Measurements from ENCODE around the gene ZMIZ1.
"Not testable (repeated sequence)": the region's sequence is repeated elsewhere in the genome, so short reads cannot be mapped to it uniquely, and the experiment has no call there.

Gene ZMIZ1

GRCh38 chr10:79274279-79275104, 205.7 kb downstream of the ZMIZ1 start:
- peaks cover 6% of the 10 kb centered on the region for H3K36me3 ChIP-seq (ENCODE audit: control insufficient read depth, insufficient read depth, low read length)
- no peak overlapping the region for H3K56ac ChIP-seq (ENCODE audit: low read length)
- no peak overlapping the region for H3K4me3 ChIP-seq (ENCODE audit: low read length)
- no peak overlapping the region for H2BK5ac ChIP-seq (ENCODE audit: low read length)
- H3K9ac ChIP-seq (ENCODE audit: low read length): no peak overlapping the region
- no peaks in the 10 kb centered on the region for H3K79me2 ChIP-seq (ENCODE audit: control insufficient read depth, insufficient read depth, low read length)
- H4K5ac ChIP-seq (ENCODE audit: low read length): no peak overlapping the region
- H3K27me3 ChIP-seq (ENCODE audit: insufficient read depth, low read length, poor library complexity): no peaks in the 10 kb centered on the region
- H2BK15ac ChIP-seq (replicated peaks; ENCODE audit: low read depth): no peak overlapping the region
- no peak for DNase-seq
- H2AK5ac ChIP-seq (ENCODE audit: low read length): no peak overlapping the region
- no peak overlapping the region for H4K8ac ChIP-seq (ENCODE audit: low read depth, low read length)
- H3K4ac ChIP-seq (ENCODE audit: low read depth, low read length): no peak overlapping the region
- no CpG with 5 or more reads among the region's 32 CpGs for WGBS (ENCODE audit: extremely low coverage, insufficient coverage, low lambda C conversion rate)
- H3K4me1 ChIP-seq (ENCODE audit: control insufficient read depth, low read depth, low read length): no peaks in the 10 kb centered on the region
- no peak overlapping the region for H2BK120ac ChIP-seq (ENCODE audit: low read depth, low read length)
- peaks cover 8% of the 10 kb centered on the region for H3K79me1 ChIP-seq (ENCODE audit: low read length)
- H3K18ac ChIP-seq (ENCODE audit: low read length): no peak overlapping the region
- no peak overlapping the region for H3K4me2 ChIP-seq (ENCODE audit: low read length)
- no peak overlapping the region for H3K23ac ChIP-seq (ENCODE audit: low read length)
- no peak overlapping the region for H3K27ac ChIP-seq (ENCODE audit: low read depth, low read length)

GRCh38 chr10:79275105-79275430, 206.3 kb downstream of the ZMIZ1 start:
- Histone ChIP-seq H3K79me1 (ENCODE audit: low read length) (peaks cover 8% of the 10 kb centered on the region), H3K18ac (ENCODE audit: low read length) (no peak overlapping the region), H3K56ac (ENCODE audit: low read length) (no peak overlapping the region), H3K4ac (ENCODE audit: low read depth, low read length) (no peak overlapping the region), H3K9ac (ENCODE audit: low read length) (no peak overlapping the region), H2BK15ac (replicated peaks; ENCODE audit: low read depth) (no peak overlapping the region), H2AK5ac (ENCODE audit: low read length) (no peak overlapping the region), H3K4me1 (ENCODE audit: control insufficient read depth, low read depth, low read length) (no peaks in the 10 kb centered on the region), H4K5ac (ENCODE audit: low read length) (no peak overlapping the region), H3K4me3 (ENCODE audit: low read length) (no peak overlapping the region), H3K27me3 (ENCODE audit: insufficient read depth, low read length, poor library complexity) (no peaks in the 10 kb centered on the region), H3K27ac (ENCODE audit: low read depth, low read length) (no peak overlapping the region), H4K8ac (ENCODE audit: low read depth, low read length) (no peak overlapping the region), H3K4me2 (ENCODE audit: low read length) (no peak overlapping the region), H2BK5ac (ENCODE audit: low read length) (no peak overlapping the region), H2BK120ac (ENCODE audit: low read depth, low read length) (no peak overlapping the region), H3K23ac (ENCODE audit: low read length) (no peak overlapping the region), H3K36me3 (ENCODE audit: control insufficient read depth, insufficient read depth, low read length) (peaks cover 6% of the 10 kb centered on the region), H3K79me2 (ENCODE audit: control insufficient read depth, insufficient read depth, low read length) (no peaks in the 10 kb centered on the region)
- no peak for DNase-seq
- WGBS (ENCODE audit: extremely low coverage, insufficient coverage, low lambda C conversion rate): no CpG with 5 or more reads among the region's 3 CpGs

GRCh38 chr10:79275431-79275851, 206.7 kb downstream of the ZMIZ1 start:
- H3K4ac ChIP-seq (ENCODE audit: low read depth, low read length): no peak overlapping the region
- no peak overlapping the region for H2BK15ac ChIP-seq (replicated peaks; ENCODE audit: low read depth)
- no peak overlapping the region for H3K4me2 ChIP-seq (ENCODE audit: low read length)
- H3K56ac ChIP-seq (ENCODE audit: low read length): no peak overlapping the region
- H3K18ac ChIP-seq (ENCODE audit: low read length): no peak overlapping the region
- no peak overlapping the region for H4K5ac ChIP-seq (ENCODE audit: low read length)
- no peak overlapping the region for H3K23ac ChIP-seq (ENCODE audit: low read length)
- no peak overlapping the region for H3K4me3 ChIP-seq (ENCODE audit: low read length)
- H4K8ac ChIP-seq (ENCODE audit: low read depth, low read length): no peak overlapping the region
- H2AK5ac ChIP-seq (ENCODE audit: low read length): no peak overlapping the region
- no peak overlapping the region for H2BK120ac ChIP-seq (ENCODE audit: low read depth, low read length)
- no peak for DNase-seq
- H3K36me3 ChIP-seq (ENCODE audit: control insufficient read depth, insufficient read depth, low read length): peaks cover 6% of the 10 kb centered on the region
- H3K27me3 ChIP-seq (ENCODE audit: insufficient read depth, low read length, poor library complexity): no peaks in the 10 kb centered on the region
- peaks cover 8% of the 10 kb centered on the region for H3K79me1 ChIP-seq (ENCODE audit: low read length)
- no peaks in the 10 kb centered on the region for H3K4me1 ChIP-seq (ENCODE audit: control insufficient read depth, low read depth, low read length)
- H3K27ac ChIP-seq (ENCODE audit: low read depth, low read length): no peak overlapping the region
- no peaks in the 10 kb centered on the region for H3K79me2 ChIP-seq (ENCODE audit: control insufficient read depth, insufficient read depth, low read length)
- no peak overlapping the region for H3K9ac ChIP-seq (ENCODE audit: low read length)
- H2BK5ac ChIP-seq (ENCODE audit: low read length): no peak overlapping the region
- no CpG with 5 or more reads among the region's 10 CpGs for WGBS (ENCODE audit: extremely low coverage, insufficient coverage, low lambda C conversion rate)

- H4K5ac ChIP-seq (ENCODE audit: low read length): no peak overlapping the region
- H3K4me1 ChIP-seq (ENCODE audit: control insufficient read depth, low read depth, low read length): no peaks in the 10 kb centered on the region
- WGBS (ENCODE audit: extremely low coverage, insufficient coverage, low lambda C conversion rate): no CpG with 5 or more reads among the region's 13 CpGs
These were observed 209.0 kb downstream of the ZMIZ1 start for GRCh38 chr10:79277579-79278269.

GRCh38 chr10:79279047-79279446, 210.3 kb downstream of the ZMIZ1 start:
- no CpG with 5 or more reads among the region's 33 CpGs for WGBS (ENCODE audit: extremely low coverage, insufficient coverage, low lambda C conversion rate)

More at GRCh38 chr10:79277579-79278269, 209.0 kb downstream of the ZMIZ1 start:
- no peak for DNase-seq
- Histone ChIP-seq H3K56ac (ENCODE audit: low read length) (no peak overlapping the region), H3K9ac (ENCODE audit: low read length) (no peak overlapping the region), H3K79me2 (ENCODE audit: control insufficient read depth, insufficient read depth, low read length) (no peaks in the 10 kb centered on the region), H2BK120ac (ENCODE audit: low read depth, low read length) (no peak overlapping the region), H3K27ac (ENCODE audit: low read depth, low read length) (no peak overlapping the region), H2AK5ac (ENCODE audit: low read length) (no peak overlapping the region), H3K36me3 (ENCODE audit: control insufficient read depth, insufficient read depth, low read length) (peaks cover 7% of the 10 kb centered on the region), H2BK5ac (ENCODE audit: low read length) (no peak overlapping the region), H3K27me3 (ENCODE audit: insufficient read depth, low read length, poor library complexity) (no peaks in the 10 kb centered on the region), H3K23ac (ENCODE audit: low read length) (no peak overlapping the region), H3K4me2 (ENCODE audit: low read length) (no peak overlapping the region), H2BK15ac (replicated peaks; ENCODE audit: low read depth) (no peak overlapping the region), H3K4ac (ENCODE audit: low read depth, low read length) (no peak overlapping the region), H3K18ac (ENCODE audit: low read length) (no peak overlapping the region), H4K8ac (ENCODE audit: low read depth, low read length) (no peak overlapping the region), H3K79me1 (ENCODE audit: low read length) (no peaks in the 10 kb centered on the region), H3K4me3 (ENCODE audit: low read length) (no peak overlapping the region)

More at GRCh38 chr10:79279047-79279446, 210.3 kb downstream of the ZMIZ1 start:
- H2AK5ac ChIP-seq (ENCODE audit: low read length); H3K27ac ChIP-seq (ENCODE audit: low read depth, low read length); H2BK120ac ChIP-seq (ENCODE audit: low read depth, low read length); H3K79me1 ChIP-seq (ENCODE audit: low read length); H3K4ac ChIP-seq (ENCODE audit: low read depth, low read length); H4K5ac ChIP-seq (ENCODE audit: low read length); H3K36me3 ChIP-seq (ENCODE audit: control insufficient read depth, insufficient read depth, low read length); H2BK15ac ChIP-seq (replicated peaks; ENCODE audit: low read depth); H4K8ac ChIP-seq (ENCODE audit: low read depth, low read length); DNase-seq; H3K4me3 ChIP-seq (ENCODE audit: low read length); H3K4me1 ChIP-seq (ENCODE audit: control insufficient read depth, low read depth, low read length); H3K23ac ChIP-seq (ENCODE audit: low read length); H2BK5ac ChIP-seq (ENCODE audit: low read length); H3K27me3 ChIP-seq (ENCODE audit: insufficient read depth, low read length, poor library complexity); H3K9ac ChIP-seq (ENCODE audit: low read length); H3K4me2 ChIP-seq (ENCODE audit: low read length); H3K79me2 ChIP-seq (ENCODE audit: control insufficient read depth, insufficient read depth, low read length); H3K18ac ChIP-seq (ENCODE audit: low read length); H3K56ac ChIP-seq (ENCODE audit: low read length): not testable (repeated sequence)

Data from mesendoderm (in vitro differentiated cells).